ENCODE data around the gene FHDC1.

DNA sequence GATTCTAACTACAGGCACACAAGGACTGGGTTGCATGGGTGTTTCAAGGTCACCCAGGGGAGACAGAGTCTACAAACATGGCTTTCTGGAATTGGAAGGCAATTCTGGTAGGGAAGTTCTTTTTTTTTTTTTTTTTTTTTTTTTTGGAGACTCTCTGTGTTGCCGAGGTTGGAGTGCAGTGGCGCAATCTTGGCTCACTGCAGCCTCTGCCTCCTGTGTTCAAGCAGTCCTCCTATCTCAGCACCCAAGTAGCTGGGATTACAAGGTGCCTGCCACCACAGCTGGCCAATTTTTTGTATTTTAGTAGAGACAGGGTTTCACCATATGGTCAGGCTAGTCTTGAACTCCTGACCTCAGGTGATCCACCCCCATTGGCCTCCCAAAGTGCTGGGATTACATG, 16.3 kb upstream of the FHDC1 start:
- TF ChIP-seq EZH2 (IDR thresholded peaks at IDR 0.05), result no peak
- TF ChIP-seq POLR2AphosphoS5 (IDR thresholded peaks at IDR 0.05; ENCODE audit: borderline replicate concordance, low read depth, low read length), result no peak
- no peak for TF ChIP-seq FOXP2 (optimal IDR thresholded peaks at IDR 0.05; ENCODE audit: control extremely low read depth, extremely low read length, insufficient read depth)

All from SK-N-MC (cell line).